ENCODE results near the gene USP3. TPM values are rescaled to one million over a fixed set of nuclear protein-coding genes. Genes with fewer than 3 reads are reported as not detected.
A peak's percentile ranks its signal among the peaks of the same experiment; 100 is the strongest.

Gene USP3
- total RNA-seq, 1 donor from 2014 or later, result 74.5 TPM

DNA sequence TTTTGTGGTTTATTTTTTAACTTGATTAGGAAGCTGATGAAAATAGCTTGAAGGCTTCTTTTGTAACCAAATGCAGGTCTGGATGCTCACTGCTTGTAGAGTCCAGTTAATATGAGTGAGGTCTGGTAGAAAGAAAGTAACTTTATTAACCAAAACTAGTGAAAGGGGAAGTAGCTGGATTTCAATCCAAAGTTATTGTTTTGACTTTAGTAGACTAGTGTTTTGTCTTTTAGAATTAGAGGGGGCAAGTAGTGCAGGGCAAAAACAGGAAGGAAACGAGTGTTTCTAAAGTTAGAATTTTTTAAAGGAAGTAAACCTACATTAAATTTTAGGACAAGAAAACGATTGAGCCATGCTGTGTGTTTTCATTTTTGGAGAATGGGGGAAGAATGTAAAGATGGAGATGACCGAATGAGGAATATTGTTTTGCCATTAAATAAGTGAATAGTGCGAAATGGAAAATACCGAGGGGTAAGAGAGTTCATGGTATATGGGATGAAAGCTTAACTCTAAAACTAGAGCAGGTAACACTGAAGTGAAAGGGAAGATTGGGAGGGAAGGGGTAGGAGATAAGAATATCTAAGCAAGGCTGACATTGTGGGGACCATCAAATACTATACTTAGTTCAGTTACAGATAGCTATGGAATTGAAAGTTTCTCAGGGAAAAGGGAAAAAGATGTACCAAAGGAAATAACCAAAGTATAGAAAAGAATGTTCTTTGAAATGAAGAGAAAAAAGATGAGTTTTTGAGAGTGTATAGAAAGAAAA, 40.0 kb downstream of the USP3 start:
- H3K27ac ChIP-seq, result no peak overlapping the region
- no peaks in the 10 kb centered on the region for H3K9me3 ChIP-seq
- ATAC-seq, result peak; percentile 28 to 29

DNA sequence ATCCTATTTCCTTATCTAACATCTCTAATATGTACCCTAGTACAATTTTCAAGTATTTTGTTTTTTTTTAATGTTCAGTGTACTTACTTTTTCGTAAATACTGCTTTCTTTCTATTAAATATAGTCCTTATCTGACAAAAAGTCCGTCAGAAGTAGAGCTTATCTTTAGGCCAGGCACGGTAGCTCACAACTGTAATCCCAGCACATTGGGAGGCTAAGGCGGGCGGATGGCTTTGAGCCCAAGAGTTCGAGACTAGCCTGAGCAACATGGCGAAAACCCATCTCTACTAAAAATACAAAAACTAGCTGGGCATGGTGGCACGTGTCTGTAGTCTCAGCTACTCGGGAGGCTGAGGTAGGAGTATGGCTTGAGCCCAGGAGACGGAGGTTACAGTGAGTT, 41.1 kb downstream of the USP3 start:
- Histone ChIP-seq H3K27me3 (ENCODE audit: low read depth) (no peaks in the 10 kb centered on the region), H3K9me3 (no peaks in the 10 kb centered on the region), H3K36me3 (peaks cover 4% of the 10 kb centered on the region), H3K4me1 (peaks cover 15% of the 10 kb centered on the region), H3K27ac (no peak overlapping the region), H3K4me3 (no peak overlapping the region)
- no peak for DNase-seq
- no peak for ATAC-seq
- TF ChIP-seq, protein P1, sequence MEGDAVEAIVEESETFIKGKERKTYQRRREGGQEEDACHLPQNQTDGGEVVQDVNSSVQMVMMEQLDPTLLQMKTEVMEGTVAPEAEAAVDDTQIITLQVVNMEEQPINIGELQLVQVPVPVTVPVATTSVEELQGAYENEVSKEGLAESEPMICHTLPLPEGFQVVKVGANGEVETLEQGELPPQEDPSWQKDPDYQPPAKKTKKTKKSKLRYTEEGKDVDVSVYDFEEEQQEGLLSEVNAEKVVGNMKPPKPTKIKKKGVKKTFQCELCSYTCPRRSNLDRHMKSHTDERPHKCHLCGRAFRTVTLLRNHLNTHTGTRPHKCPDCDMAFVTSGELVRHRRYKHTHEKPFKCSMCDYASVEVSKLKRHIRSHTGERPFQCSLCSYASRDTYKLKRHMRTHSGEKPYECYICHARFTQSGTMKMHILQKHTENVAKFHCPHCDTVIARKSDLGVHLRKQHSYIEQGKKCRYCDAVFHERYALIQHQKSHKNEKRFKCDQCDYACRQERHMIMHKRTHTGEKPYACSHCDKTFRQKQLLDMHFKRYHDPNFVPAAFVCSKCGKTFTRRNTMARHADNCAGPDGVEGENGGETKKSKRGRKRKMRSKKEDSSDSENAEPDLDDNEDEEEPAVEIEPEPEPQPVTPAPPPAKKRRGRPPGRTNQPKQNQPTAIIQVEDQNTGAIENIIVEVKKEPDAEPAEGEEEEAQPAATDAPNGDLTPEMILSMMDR (IDR thresholded peaks at IDR 0.05), result no peak
- intact Hi-C loops (cut with DNase I), result no loop called here

More for the DNA sequence above, 40.0 kb downstream of the USP3 start:
- Histone ChIP-seq H3K36me3 (peaks cover 7% of the 10 kb centered on the region), H3K4me3 (no peak overlapping the region), H3K27me3 (ENCODE audit: low read depth) (no peaks in the 10 kb centered on the region), H3K4me1 (peaks cover 22% of the 10 kb centered on the region)
- DNase-seq, result no peak
- intact Hi-C loops (cut with DNase I), result no loop called here
- TF ChIP-seq, protein P1 (IDR thresholded peaks at IDR 0.05), result no peak

DNA sequence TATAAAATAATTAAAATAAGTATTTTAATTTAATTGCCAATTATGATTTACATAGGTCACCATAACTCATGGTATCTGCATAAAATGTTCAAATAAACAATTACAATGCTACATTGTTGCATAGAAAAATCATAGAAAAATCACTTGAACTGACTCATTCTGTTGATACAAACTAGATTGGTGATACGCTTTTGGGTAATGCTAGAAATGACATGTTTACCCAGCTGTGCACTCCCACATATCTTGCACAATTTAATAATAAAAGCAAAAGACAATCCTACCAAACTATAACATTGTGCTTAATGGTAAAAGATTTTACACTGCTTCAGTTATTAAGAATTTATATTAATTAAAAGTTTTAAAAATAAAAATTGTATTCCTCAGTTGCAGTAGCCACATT, 47.0 kb downstream of the USP3 start:
- Histone ChIP-seq H3K4me1 (peaks cover 21% of the 10 kb centered on the region), H3K27me3 (ENCODE audit: low read depth) (no peaks in the 10 kb centered on the region), H3K9me3 (no peaks in the 10 kb centered on the region), H3K4me3 (no peak overlapping the region), H3K27ac (no peak overlapping the region), H3K36me3 (peaks cover 5% of the 10 kb centered on the region)
- TF ChIP-seq, protein P1 (IDR thresholded peaks at IDR 0.05), result no peak
- no peak for DNase-seq
- intact Hi-C loops (cut with DNase I), result no loop called here
- ATAC-seq, result no peak

DNA sequence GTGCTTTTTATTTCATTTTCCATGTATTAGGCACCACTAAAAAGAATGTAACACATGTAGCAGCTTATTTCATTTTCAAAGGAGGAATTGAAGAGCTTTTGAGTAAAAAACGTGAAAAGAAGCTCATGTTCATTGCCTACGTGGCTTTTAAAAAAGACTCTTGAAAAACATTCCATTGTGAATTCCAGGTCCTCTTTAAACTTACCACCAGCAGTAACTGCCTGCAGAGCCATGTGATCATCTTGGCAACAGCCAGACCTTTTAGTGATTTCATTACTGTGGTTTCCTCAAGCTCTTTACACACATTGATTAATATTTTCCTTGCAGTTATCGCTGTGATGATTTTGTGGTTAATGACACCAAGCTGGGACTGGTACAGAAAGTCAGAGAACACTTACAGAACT, 49.0 kb downstream of the USP3 start:
- peak; percentile 92 to 97 for ATAC-seq
- no peak for DNase-seq
- Histone ChIP-seq H3K4me1 (peaks cover 21% of the 10 kb centered on the region), H3K27ac (peak overlapping the region; percentile 77), H3K9me3 (no peaks in the 10 kb centered on the region), H3K27me3 (ENCODE audit: low read depth) (no peaks in the 10 kb centered on the region), H3K4me3 (no peak overlapping the region), H3K36me3 (peaks cover 23% of the 10 kb centered on the region)
- TF ChIP-seq, protein P1 (IDR thresholded peaks at IDR 0.05), result no peak
- intact Hi-C loops (cut with DNase I), result no loop called here

DNA sequence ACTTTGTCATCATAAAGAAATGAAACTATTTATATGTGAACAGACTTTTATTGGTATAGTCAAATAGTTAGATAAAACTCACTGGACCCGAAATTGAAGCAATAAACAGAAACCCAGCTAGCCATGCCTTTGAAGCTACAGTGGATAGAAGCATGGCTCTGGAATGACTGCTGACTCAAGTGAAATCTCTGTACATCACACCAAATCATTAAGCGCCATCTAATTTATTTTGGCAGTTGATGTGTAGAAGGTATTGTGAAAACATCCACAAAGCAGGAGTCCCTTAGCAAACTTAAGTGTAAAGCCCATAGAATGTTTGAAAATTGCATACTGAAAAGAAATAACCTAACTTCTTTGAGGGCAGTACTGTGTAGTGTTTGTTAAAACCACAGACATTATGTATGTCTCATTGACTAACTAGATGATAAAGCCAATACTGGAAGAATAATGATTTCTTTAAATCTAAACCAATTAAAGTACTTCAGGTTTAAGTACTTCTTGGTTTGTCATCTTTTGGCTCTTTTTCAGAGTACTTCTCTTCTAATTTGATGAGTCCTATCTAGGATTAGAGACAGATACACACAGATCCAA, 50.0 kb downstream of the USP3 start:
- no peak overlapping the region for H3K27ac ChIP-seq
- intact Hi-C loops (cut with DNase I), result no loop called here

More for the DNA sequence above, 50.0 kb downstream of the USP3 start:
- Histone ChIP-seq H3K27me3 (ENCODE audit: low read depth) (no peaks in the 10 kb centered on the region), H3K9me3 (no peaks in the 10 kb centered on the region), H3K36me3 (peaks cover 31% of the 10 kb centered on the region), H3K4me1 (peaks cover 21% of the 10 kb centered on the region), H3K4me3 (no peak overlapping the region)
- DNase-seq, result no peak
- TF ChIP-seq, protein P1 (IDR thresholded peaks at IDR 0.05), result no peak
- no peak for ATAC-seq

Data from lower lobe of right lung (tissue), 2 donors.